Measurements from ENCODE around the gene SYNDIG1L. TPM values are rescaled to one million over a fixed set of nuclear protein-coding genes. Genes with fewer than 3 reads are reported as not detected.

The SYNDIG1L gene
- polyA plus RNA-seq, 1 experiment, result not detected

GRCh38 chr14:74377976-74378690 is 47.9 kb downstream of the SYNDIG1L start:
- POLR2A ChIA-PET, result no interaction called here

GRCh38 chr14:74368441-74368840 is 57.6 kb downstream of the SYNDIG1L start:
- ChIA-PET POLR2A (no interaction called here), CTCF (no interaction called here)
- TF ChIP-seq CTCF (IDR thresholded peaks at IDR 0.05; ENCODE audit: low read depth, low read length), result no peak
- no peak overlapping the region for H3K4me3 ChIP-seq (ENCODE audit: low read depth, low read length)
- H3K27me3 ChIP-seq (ENCODE audit: control insufficient read depth, insufficient read depth, low read length), result peaks cover 15% of the 10 kb centered on the region
- no peaks in the 10 kb centered on the region for H3K9me3 ChIP-seq (ENCODE audit: control insufficient read depth, insufficient read depth, low read length)
- no peak for DNase-seq (ENCODE audit: low read depth, low spot score)
- no peak overlapping the region for H3K27ac ChIP-seq (ENCODE audit: low read depth, low read length)

More at GRCh38 chr14:74377976-74378690, 47.9 kb downstream of the SYNDIG1L start:
- Histone ChIP-seq H3K27ac (ENCODE audit: low read depth, low read length) (no peak overlapping the region), H3K27me3 (ENCODE audit: control insufficient read depth, insufficient read depth, low read length) (peaks cover 13% of the 10 kb centered on the region), H3K4me3 (ENCODE audit: low read depth, low read length) (no peak overlapping the region), H3K9me3 (ENCODE audit: control insufficient read depth, insufficient read depth, low read length) (no peaks in the 10 kb centered on the region; the same call in 1 of the 2 replicates)
- DNase-seq (ENCODE audit: low read depth, low spot score), result no peak
- no peak for TF ChIP-seq CTCF (IDR thresholded peaks at IDR 0.05; ENCODE audit: low read depth, low read length)
- CTCF ChIA-PET, result no interaction called here

- Histone ChIP-seq H3K4me3 (ENCODE audit: low read depth, low read length) (no peak overlapping the region), H3K9me3 (ENCODE audit: control insufficient read depth, insufficient read depth, low read length) (no peaks in the 10 kb centered on the region), H3K27ac (ENCODE audit: low read depth, low read length) (no peak overlapping the region), H3K27me3 (ENCODE audit: control insufficient read depth, insufficient read depth, low read length) (peaks cover 15% of the 10 kb centered on the region)
- TF ChIP-seq CTCF (IDR thresholded peaks at IDR 0.05; ENCODE audit: low read depth, low read length), result no peak
- CTCF ChIA-PET, result no interaction called here
- POLR2A ChIA-PET, result no interaction called here
- DNase-seq (ENCODE audit: low read depth, low spot score), result no peak
Observed at GRCh38 chr14:74368026-74368425, 58.0 kb downstream of the SYNDIG1L start.

DNA sequence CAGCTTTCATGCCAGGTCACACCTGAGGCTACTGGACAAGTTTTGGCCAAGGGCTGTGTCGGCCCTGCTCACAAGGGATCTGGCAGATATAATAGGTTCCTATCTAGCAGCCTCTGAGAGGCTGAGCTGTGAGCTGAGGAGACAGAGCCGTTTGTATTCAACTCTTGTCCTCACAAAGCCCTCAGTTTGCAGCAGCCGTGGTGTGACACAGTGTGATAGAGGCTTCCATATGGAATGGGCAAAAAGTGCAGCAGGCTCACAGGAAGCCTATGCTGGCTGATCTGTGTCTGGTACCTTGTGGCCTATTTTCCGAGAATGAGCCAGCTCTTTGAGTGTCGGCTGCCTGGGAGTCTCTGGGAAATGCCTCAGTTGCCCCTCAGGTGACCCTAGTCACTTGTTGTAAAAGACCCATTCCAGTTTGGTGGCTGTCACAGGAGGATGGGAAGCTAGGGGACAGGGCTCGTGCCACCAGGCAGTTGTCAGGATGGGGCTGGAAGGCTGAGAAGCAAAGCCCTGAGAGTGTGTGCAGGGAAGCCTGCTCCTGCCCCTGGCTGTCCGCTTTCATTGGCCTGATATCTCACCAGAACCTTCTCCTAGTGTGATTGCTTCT is 61.6 kb downstream of the SYNDIG1L start:
- no peak for DNase-seq (ENCODE audit: low read depth, low spot score)
- CTCF ChIA-PET, result interaction anchor here (1.8 to 3.1 kb wide), 2 partner anchors 114 to 398 kb away, joined by 6 to 42 read pairs; no protein-coding TSS in a partner anchor
- POLR2A ChIA-PET, result no interaction called here
- no peak overlapping the region for H3K27ac ChIP-seq (ENCODE audit: low read depth, low read length)
- peaks cover 27% of the 10 kb centered on the region for H3K27me3 ChIP-seq (ENCODE audit: control insufficient read depth, insufficient read depth, low read length)
- TF ChIP-seq CTCF (IDR thresholded peaks at IDR 0.05; ENCODE audit: low read depth, low read length), result no peak
- no peak overlapping the region for H3K4me3 ChIP-seq (ENCODE audit: low read depth, low read length)
- H3K9me3 ChIP-seq (ENCODE audit: control insufficient read depth, insufficient read depth, low read length), result no peaks in the 10 kb centered on the region

GRCh38 chr14:74362361-74362915 is 63.6 kb downstream of the SYNDIG1L start:
- peak; percentile 98 for TF ChIP-seq CTCF (IDR thresholded peaks at IDR 0.05; ENCODE audit: low read depth, low read length)
- ChIA-PET POLR2A (no interaction called here), CTCF (interaction anchor here (0.6 to 3.1 kb wide), 4 partner anchors 97 to 500 kb away, joined by 3 to 42 read pairs (median 4); no protein-coding TSS in a partner anchor)
- peak; percentile 34 for DNase-seq (ENCODE audit: low read depth, low spot score)
- Histone ChIP-seq H3K27me3 (ENCODE audit: control insufficient read depth, insufficient read depth, low read length) (peaks cover 38% of the 10 kb centered on the region), H3K9me3 (ENCODE audit: control insufficient read depth, insufficient read depth, low read length) (no peaks in the 10 kb centered on the region; the same call in 1 of the 2 replicates), H3K27ac (ENCODE audit: low read depth, low read length) (peak overlapping the region; percentile 31), H3K4me3 (ENCODE audit: low read depth, low read length) (no peak overlapping the region)

Measured in AG04450 (cell line).